ENCODE results near the gene C19orf12.

DNA sequence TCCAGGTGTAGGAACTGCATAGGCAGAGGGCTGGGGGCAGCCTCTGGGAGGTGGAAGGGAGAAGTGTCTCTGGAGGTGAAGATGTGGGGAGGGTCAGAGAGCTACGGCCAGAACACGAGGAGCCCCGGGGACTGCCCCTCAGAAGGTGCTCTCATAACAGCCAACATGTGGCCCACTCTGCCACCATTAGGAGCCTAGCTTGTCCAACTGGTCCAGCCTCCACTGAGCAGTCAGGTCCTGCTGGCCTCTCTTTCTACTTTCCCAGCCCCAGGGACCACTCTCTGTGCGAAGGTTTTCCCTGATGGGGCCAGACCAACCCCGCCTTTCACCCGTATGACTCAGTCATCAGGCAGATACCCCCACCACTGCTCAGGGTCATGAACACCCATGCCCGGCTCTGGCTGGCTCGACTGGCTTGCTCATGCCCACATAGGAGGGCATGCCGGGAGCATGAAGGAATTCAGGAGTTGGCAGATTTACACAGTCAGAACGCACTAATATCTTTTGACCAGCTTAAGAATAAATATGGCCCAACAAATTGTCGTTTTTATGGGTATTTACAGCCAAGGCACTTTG, 37.5 kb upstream of the C19orf12 start:
- TF ChIP-seq CCAR2 (optimal IDR thresholded peaks at IDR 0.05; ENCODE audit: low read depth, low read length) (no peak), ZNF777 (CRISPR knock-in tag; IDR thresholded peaks at IDR 0.05) (no peak), EP300 (IDR thresholded peaks at IDR 0.05; ENCODE audit: low read depth in 2 of 2, low read length in 2 of 2) (no peak), EP300 (CRISPR knock-in tag; IDR thresholded peaks at IDR 0.05; ENCODE audit: borderline replicate concordance) (no peak), ZNF775 (CRISPR knock-in tag; IDR thresholded peaks at IDR 0.05; ENCODE audit: borderline replicate concordance) (no peak), ZNF501 (CRISPR knock-in tag; IDR thresholded peaks at IDR 0.05) (no peak)
